H1 (cell line): ENCODE data around the gene AQP6. TPM values are rescaled to one million over a fixed set of nuclear protein-coding genes. Genes with fewer than 3 reads are reported as not detected.
"Not testable (repeated sequence)": the region's sequence is repeated elsewhere in the genome, so short reads cannot be mapped to it uniquely, and the experiment has no call there.

Source experiments
- CTCF ChIA-PET: fragments of 300-600 bp; sonication (Branson Sonifier 250); formaldehyde crosslinking; loops from one replicate; lab custom pipeline; 2021; ENCODE audit not compliant: partially characterized antibody; lab: Charles Lee
- POLR2A ChIA-PET: fragments of 300-600 bp; sonication (Branson Sonifier 250); formaldehyde crosslinking; loops from one replicate; lab custom pipeline; 2021; ENCODE audit warnings: inconsistent platforms; ENCODE audit not compliant: partially characterized antibody; lab: Charles Lee
- DNase-seq, 2 experiments: peaks; one replicate each; pipeline versions ENCODE4 v3.0.0 to v3.0.0-alpha.2; 2010 to 2022; ENCODE audit warnings: low spot score in 2 of 2, low read depth in 1 of 2, mixed read lengths in 1 of 2
- FAIRE-seq: peaks from 2 replicates; lab custom pipeline; 2011; peaks lifted over from hg19 to GRCh38; lab: Jason Lieb, UNC
- H2AFZ ChIP-seq: 2 replicates; pipeline ENCODE4 v1.8.1; 2012; ENCODE audit warnings: low read length, inconsistent platforms
- H2AK5ac ChIP-seq: 2 replicates; pipeline ENCODE4 v1.6.1; 2013; ENCODE audit warnings: low read depth, low read length
- H2BK120ac ChIP-seq: replicated peaks from 2 replicates; pipeline ENCODE3; 2013; ENCODE audit warnings: low read depth, low read length, inconsistent platforms
- H2BK12ac ChIP-seq: 2 replicates; pipeline ENCODE4 v1.6.1; 2013; ENCODE audit warnings: low read depth, low read length
- H2BK15ac ChIP-seq: 2 replicates; pipeline ENCODE4 v1.6.1; 2013; ENCODE audit warnings: low read length
- H2BK20ac ChIP-seq: 2 replicates; pipeline ENCODE4 v1.6.1; 2013; ENCODE audit warnings: low read length
- H2BK5ac ChIP-seq: 2 replicates; pipeline ENCODE4 v1.6.1; 2013; ENCODE audit warnings: low read depth, low read length
- H3K14ac ChIP-seq: 2 replicates; pipeline ENCODE4 v1.6.1; 2013; ENCODE audit warnings: inconsistent platforms; ENCODE audit not compliant: insufficient read length
- H3K18ac ChIP-seq: 2 replicates; pipeline ENCODE4 v1.6.1; 2013; ENCODE audit warnings: low read length; ENCODE audit errors: extremely low read depth
- H3K23ac ChIP-seq: 2 replicates; pipeline ENCODE4 v1.6.1; 2013; ENCODE audit warnings: inconsistent platforms; ENCODE audit not compliant: insufficient read length
- H3K23me2 ChIP-seq: 2 replicates; pipeline ENCODE4 v1.6.1; 2013; ENCODE audit warnings: low read depth, low read length
- H3K27ac ChIP-seq: 2 replicates; pipeline ENCODE4 v1.6.1; 2011; ENCODE audit warnings: low read depth, low read length, inconsistent platforms
- H3K27me3 ChIP-seq, 4 experiments: replicated peaks in 1 of 4; 1 replicate in 1 of 4; 2 replicates in 3 of 4; pipeline versions ENCODE4 v1.6.1 to v1.8.1; 2011 to 2013; ENCODE audit warnings: low read length in 3 of 4, mild to moderate bottlenecking in 3 of 4, inconsistent platforms in 2 of 4, mixed read lengths in 2 of 4, moderate library complexity in 1 of 4; ENCODE audit not compliant: control insufficient read depth in 3 of 4, insufficient read depth in 3 of 4; ENCODE audit errors: extremely low read depth in 1 of 4
- H3K36me3 ChIP-seq, 4 experiments: 2 replicates each; pipeline versions ENCODE4 v1.6.1 to v1.8.1; 2011 to 2013; ENCODE audit warnings: mild to moderate bottlenecking in 4 of 4, low read length in 3 of 4, moderate library complexity in 2 of 4, control low read depth in 1 of 4, inconsistent platforms in 1 of 4; ENCODE audit not compliant: insufficient read depth in 4 of 4, control insufficient read depth in 2 of 4
- H3K4ac ChIP-seq: replicated peaks from 2 replicates; pipeline ENCODE3; 2013; ENCODE audit warnings: low read length, low read depth, mixed read lengths, inconsistent platforms; ENCODE audit not compliant: insufficient read length
- H3K4me1 ChIP-seq, 4 experiments: replicated peaks in 1 of 4; 1 replicate in 1 of 4; 2 replicates in 3 of 4; pipeline versions ENCODE4 v1.6.1 to v1.8.1; 2011 to 2013; ENCODE audit warnings: low read length in 3 of 4, inconsistent platforms in 2 of 4, mixed read lengths in 1 of 4; ENCODE audit not compliant: insufficient read depth in 4 of 4, control insufficient read depth in 3 of 4
- H3K4me2 ChIP-seq, 2 experiments: 2 replicates each; pipeline versions ENCODE4 v1.6.1 to v1.8.1; 2011 to 2013; ENCODE audit warnings: low read depth in 2 of 2, low read length in 2 of 2, control low read depth in 1 of 2, inconsistent platforms in 1 of 2, mild to moderate bottlenecking in 1 of 2; ENCODE audit not compliant: insufficient read depth in 1 of 2
- H3K4me3 ChIP-seq, 4 experiments: fragments of 200-600, 300-600 bp in 1 of 4; sonication (generic), shearing (Covaris generic), sonication (Bioruptor Twin) in 1 of 4; 2 replicates each; pipeline versions ENCODE4 v1.5.1 to v1.8.1; 2011 to 2016; ENCODE audit warnings: low read length in 4 of 4, low read depth in 3 of 4, control low read depth in 2 of 4, inconsistent platforms in 2 of 4, mild to moderate bottlenecking in 2 of 4, mixed read lengths in 1 of 4, moderate library complexity in 1 of 4; ENCODE audit not compliant: insufficient read depth in 2 of 4; ENCODE audit errors: extremely low read depth in 1 of 4
- H3K56ac ChIP-seq: replicated peaks from 2 replicates; pipeline ENCODE3; 2013; ENCODE audit warnings: low read depth, mild to moderate bottlenecking, mixed read lengths, low read length, inconsistent platforms; ENCODE audit not compliant: insufficient read length
- H3K79me1 ChIP-seq: 2 replicates; pipeline ENCODE4 v1.6.1; 2013; ENCODE audit warnings: low read depth, low read length, control low read depth
- H3K79me2 ChIP-seq, 2 experiments: 2 replicates each; pipeline versions ENCODE4 v1.6.1 to v1.8.1; 2012 to 2013; ENCODE audit warnings: low read length in 2 of 2, mild to moderate bottlenecking in 2 of 2, inconsistent platforms in 1 of 2; ENCODE audit not compliant: insufficient read depth in 2 of 2, control insufficient read depth in 1 of 2
- H3K9ac ChIP-seq, 4 experiments: replicated peaks in 1 of 4; 1 replicate in 1 of 4; 2 replicates in 3 of 4; pipeline versions ENCODE4 v1.6.1 to v1.8.1; 2011 to 2013; ENCODE audit warnings: low read depth in 3 of 4, low read length in 3 of 4, control low read depth in 2 of 4, mild to moderate bottlenecking in 2 of 4, moderate library complexity in 2 of 4, inconsistent platforms in 1 of 4; ENCODE audit errors: extremely low read depth in 1 of 4
- H3K9me3 ChIP-seq, 2 experiments: 2 replicates each; pipeline versions ENCODE4 v1.6.1 to v1.8.1; 2012 to 2013; ENCODE audit warnings: mild to moderate bottlenecking in 2 of 2, moderate library complexity in 2 of 2, control low read depth in 1 of 2, inconsistent platforms in 1 of 2, low read depth in 1 of 2, low read length in 1 of 2, mixed read lengths in 1 of 2; ENCODE audit not compliant: insufficient read depth in 2 of 2
- H4K20me1 ChIP-seq, 2 experiments: replicated peaks in 1 of 2; 2 replicates each; pipeline versions ENCODE3 to v1.8.1; 2011 to 2013; ENCODE audit warnings: inconsistent platforms in 2 of 2, low read length in 2 of 2, mild to moderate bottlenecking in 1 of 2; ENCODE audit not compliant: insufficient read depth in 2 of 2, control insufficient read depth in 1 of 2
- H4K5ac ChIP-seq: 2 replicates; pipeline ENCODE4 v1.6.1; 2013; ENCODE audit warnings: low read length, low read depth, mixed read lengths, inconsistent platforms; ENCODE audit not compliant: insufficient read length
- H4K8ac ChIP-seq: 2 replicates; pipeline ENCODE4 v1.8.0; 2013; ENCODE audit warnings: mild to moderate bottlenecking, moderate library complexity, low read length, inconsistent platforms; ENCODE audit not compliant: insufficient read depth; ENCODE audit errors: extremely low read depth
- H4K91ac ChIP-seq: replicated peaks from 2 replicates; pipeline ENCODE3; 2013; ENCODE audit warnings: low read length, mixed read lengths, inconsistent platforms; ENCODE audit not compliant: insufficient read length
- WGBS, 2 experiments: shearing (Covaris generic) in 1 of 2; methylation state at CpG; one replicate each; pipeline versions ENCODE4 v1.1.6 to v1.1.7; 2013 to 2015; ENCODE audit warnings: low lambda C conversion rate in 2 of 2, mixed read lengths in 2 of 2, inconsistent platforms in 1 of 2, low coverage in 1 of 2, missing lambda C conversion rate in 1 of 2; ENCODE audit not compliant: insufficient replicate concordance in 2 of 2, insufficient coverage in 1 of 2, insufficient read length in 1 of 2; ENCODE audit errors: extremely low coverage in 1 of 2, missing lambda C conversion rate in 1 of 2; 5-methylcytosine and 5-hydroxymethylcytosine counted together
- polyA plus RNA-seq, 7 experiments: library from polyadenylated mRNA; depleted of rRNA in 3 of 7; stranded (reverse) in 5 of 7; unstranded in 2 of 7; fragments of >200 nt in 5 of 7; fragments of 200-250 nt in 2 of 7; gene quantifications; 1 replicate in 5 of 7; 2 replicates in 1 of 7; 4 replicates in 1 of 7; pipeline versions ENCODE4 v1.2.1 to v1.2.3, GENCODE V29; 2011 to 2013; ENCODE audit warnings: missing spikeins in 2 of 7, mixed read lengths in 2 of 7
- total RNA-seq: library from RNA; stranded (reverse); fragmentation: NEBNext Ultra II Directional; extraction: Animal tissue kit (Norgen Biotek cat#: 25700); gene quantifications from 2 replicates; pipeline ENCODE4 v1.2.1, GENCODE V29; 2021

The AQP6 gene
- total and polyA plus RNA-seq, 2 of the 8 experiments (the other 6 are each of a cell fraction or from before 2014, with no cell fraction given), result 0.03 to 0.17 TPM

DNA sequence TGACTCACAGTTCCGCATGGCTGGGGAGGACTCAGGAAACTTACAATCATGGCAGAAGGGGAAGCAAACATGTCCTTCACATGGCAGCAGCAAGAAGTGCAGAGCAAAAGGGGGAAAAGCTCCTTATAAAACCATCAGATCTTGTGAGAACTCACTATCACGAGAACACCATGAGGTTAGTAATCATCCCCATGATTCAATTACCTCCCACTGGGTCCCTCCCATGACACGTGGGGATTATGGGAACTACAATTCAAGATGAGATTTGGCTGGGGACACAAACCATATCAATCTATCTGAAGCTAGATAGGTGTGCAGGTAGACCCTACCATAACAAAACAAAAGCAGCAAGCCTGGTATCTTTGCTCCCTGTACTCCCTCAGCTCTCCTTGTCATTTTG is 13.7 kb downstream of the AQP6 start:
- not testable (repeated sequence) for FAIRE-seq, H2BK15ac ChIP-seq, H3K27me3 ChIP-seq, H4K5ac ChIP-seq, H3K18ac ChIP-seq, H3K4me1 ChIP-seq, H2AK5ac ChIP-seq, DNase-seq, H2BK5ac ChIP-seq, H2BK20ac ChIP-seq, H3K4ac ChIP-seq, H3K79me1 ChIP-seq, H4K8ac ChIP-seq, H3K4me2 ChIP-seq, H4K20me1 ChIP-seq, H3K9ac ChIP-seq, H3K14ac ChIP-seq, H4K91ac ChIP-seq, H3K56ac ChIP-seq, H3K4me3 ChIP-seq, H3K23me2 ChIP-seq, H2BK120ac ChIP-seq, H3K23ac ChIP-seq, H3K27ac ChIP-seq, H3K79me2 ChIP-seq, H2AFZ ChIP-seq, H2BK12ac ChIP-seq, H3K9me3 ChIP-seq
- peaks cover 2 to 19% (median 14%) of the 10 kb centered on the region in 4 experiments; a peak in 6 of 8 replicates for H3K36me3 ChIP-seq
- POLR2A ChIA-PET, result interaction anchor here (1.3 kb wide), 1 partner anchor 19 kb away, joined by 4 read pairs; no protein-coding TSS in a partner anchor
- CTCF ChIA-PET, result interaction anchor here (1.2 to 14.3 kb wide), 5 partner anchors 17 to 53 kb away, joined by 3 to 295 read pairs (median 4); partner anchors contain the start of genes AQP5 and AQP6
- WGBS, 2 experiments, result 85% methylated on average over 3 of the region's 3 CpGs; no CpG with 5 or more reads in 1 of the 2 experiments
